Renal pelvis (tissue), 4 donors: ENCODE data around the gene PYDC1. TPM values are rescaled to one million over a fixed set of nuclear protein-coding genes. Genes with fewer than 3 reads are reported as not detected.
"Not testable (repeated sequence)": the region's sequence is repeated elsewhere in the genome, so short reads cannot be mapped to it uniquely, and the experiment has no call there.

Experiments
- DNase-seq: peaks from one replicate; pipeline ENCODE4 v3.0.0-alpha.2; 2013
- polyA plus RNA-seq, 3 donors: library from polyadenylated mRNA; unstranded; fragments of 120-200 nt; gene quantifications; one replicate each; pipeline ENCODE4 v1.2.1, GENCODE V29; 2013; ENCODE audit not compliant: insufficient read length in 3 of 3

PYDC1 gene
- polyA plus RNA-seq, 3 donors: not detected

DNA sequence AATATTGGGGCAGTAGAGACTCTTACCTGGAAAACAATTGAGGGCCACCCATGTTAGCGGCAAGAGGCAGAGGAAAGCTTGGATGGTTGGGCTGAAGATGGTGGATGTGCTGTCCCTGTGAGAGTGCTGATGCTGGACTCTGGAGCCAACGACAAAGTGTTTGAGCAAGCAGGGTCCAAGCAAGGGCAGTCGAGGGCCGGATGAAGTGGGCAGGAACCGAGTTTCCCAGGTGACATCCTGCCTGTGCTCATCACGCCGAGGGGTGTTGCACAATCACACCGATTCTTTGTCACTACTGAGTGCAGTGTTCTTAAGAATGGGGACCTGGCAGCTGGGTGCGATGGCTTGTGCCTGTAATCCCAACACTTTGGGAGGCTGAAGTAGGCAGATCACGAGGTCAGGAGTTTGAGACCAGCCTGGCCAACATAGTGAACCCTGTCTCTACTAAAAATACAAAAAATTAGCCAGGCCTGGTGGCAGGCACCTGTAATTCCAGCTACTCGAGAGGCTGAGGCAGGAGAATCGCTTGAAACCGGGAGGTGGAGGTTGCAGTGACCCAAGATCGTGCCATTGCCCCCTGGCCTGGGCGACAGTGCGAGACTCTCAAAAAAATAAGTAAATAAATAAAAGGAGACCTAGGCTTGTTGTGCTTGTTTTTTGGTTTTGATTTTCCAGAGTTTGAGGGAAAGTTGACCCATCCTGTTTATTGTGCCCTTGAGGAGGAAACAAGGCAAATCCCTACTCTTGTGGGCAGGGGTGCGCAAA is 20.4 kb downstream of the PYDC1 start:
- DNase-seq: no peak

DNA sequence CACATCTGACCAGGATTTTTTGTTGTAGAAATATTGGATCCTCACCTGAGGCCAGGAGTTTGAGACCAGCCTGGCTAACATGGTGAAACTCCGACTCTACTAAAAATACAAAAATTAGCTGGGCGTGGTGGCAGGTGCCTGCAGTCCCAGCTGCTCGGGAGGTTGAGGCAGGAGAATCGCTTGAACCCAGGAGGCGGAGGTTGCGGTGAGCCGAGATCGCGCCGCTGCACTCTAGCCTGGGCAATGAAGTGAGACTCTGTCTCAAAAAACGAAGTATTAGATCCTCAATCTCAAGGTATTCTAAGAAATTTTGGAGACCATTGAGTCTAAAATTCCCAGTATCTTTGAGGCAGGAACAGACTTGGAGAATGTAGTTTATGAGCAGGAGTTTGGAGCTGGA is 21.1 kb downstream of the PYDC1 start:
- DNase-seq: not testable (repeated sequence)

DNA sequence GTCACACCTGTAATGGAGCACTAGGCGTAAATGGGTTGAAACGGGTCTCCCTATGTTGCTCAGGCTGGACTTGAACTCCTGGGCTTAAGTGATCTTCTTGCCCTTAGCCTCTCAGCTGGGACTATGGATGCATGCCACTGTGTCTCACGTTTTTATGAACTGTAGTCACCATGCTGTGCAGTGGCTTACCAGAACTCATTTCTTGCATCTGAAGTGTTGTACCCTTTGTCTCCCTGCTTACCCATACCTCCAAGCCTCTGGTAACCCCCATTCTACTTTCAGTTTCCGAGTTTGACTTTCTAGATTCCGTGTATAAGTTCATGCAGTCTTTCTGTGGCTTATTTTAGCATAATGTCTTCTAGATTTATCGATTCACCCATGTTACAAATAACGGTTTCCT is 22.0 kb downstream of the PYDC1 start:
- no peak for DNase-seq

DNA sequence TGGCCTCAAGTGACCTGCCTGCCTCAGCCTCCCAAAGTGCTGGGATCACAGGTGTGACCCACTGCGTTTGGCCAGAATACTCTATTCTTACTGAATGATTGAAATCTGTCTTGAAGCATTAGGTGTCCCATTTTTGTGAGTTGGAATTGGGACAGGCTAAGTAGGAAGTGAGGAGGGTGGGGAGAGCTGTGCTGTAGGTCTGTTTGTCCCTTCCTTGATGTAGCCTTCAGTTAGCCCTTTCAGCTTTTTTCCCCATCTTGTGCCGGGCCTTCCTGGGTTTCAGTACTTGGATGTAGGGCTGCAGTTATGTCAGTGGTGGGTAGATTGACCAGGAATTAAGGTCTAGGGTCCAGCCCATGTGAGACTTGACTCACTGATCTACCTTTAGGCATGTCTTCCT is 23.1 kb downstream of the PYDC1 start:
- DNase-seq: no peak

DNA sequence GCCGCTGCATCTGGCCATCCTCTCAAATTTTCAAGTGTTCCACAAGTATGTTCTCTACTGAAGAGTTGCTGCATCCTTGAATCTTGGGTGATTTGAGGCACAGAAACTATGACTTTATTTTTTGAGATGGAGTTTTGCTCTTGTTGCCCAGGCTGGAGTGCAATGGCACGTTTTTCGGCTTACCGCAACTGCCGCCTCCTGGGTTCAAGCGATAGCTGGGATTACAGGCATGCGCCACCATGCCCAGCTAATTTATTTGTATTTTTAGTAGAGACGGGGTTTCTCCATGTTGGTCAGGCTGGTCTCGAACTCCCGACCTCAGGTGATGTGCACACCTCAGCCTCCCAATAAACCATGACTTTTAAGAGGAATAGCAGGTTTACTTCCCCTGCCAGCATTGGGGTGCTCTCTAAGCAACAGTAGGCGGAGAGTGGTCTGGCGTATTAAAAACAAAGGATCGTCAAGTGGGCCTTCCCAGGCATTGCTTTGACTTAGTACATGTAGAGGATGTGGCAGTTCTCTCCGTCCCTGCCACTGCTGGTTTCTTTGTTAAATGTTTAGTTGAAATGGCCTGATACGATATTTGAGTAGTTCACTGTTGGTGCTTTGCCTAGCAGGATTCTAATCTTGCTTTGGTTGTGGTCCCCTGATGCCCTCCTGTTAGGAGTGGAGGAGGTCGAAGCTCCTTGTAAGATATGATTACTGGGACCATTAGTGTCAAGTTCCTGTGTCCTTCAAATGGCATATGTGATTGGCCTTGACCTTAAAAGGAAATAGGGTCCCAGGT is 23.9 kb downstream of the PYDC1 start:
- DNase-seq: no peak

DNA sequence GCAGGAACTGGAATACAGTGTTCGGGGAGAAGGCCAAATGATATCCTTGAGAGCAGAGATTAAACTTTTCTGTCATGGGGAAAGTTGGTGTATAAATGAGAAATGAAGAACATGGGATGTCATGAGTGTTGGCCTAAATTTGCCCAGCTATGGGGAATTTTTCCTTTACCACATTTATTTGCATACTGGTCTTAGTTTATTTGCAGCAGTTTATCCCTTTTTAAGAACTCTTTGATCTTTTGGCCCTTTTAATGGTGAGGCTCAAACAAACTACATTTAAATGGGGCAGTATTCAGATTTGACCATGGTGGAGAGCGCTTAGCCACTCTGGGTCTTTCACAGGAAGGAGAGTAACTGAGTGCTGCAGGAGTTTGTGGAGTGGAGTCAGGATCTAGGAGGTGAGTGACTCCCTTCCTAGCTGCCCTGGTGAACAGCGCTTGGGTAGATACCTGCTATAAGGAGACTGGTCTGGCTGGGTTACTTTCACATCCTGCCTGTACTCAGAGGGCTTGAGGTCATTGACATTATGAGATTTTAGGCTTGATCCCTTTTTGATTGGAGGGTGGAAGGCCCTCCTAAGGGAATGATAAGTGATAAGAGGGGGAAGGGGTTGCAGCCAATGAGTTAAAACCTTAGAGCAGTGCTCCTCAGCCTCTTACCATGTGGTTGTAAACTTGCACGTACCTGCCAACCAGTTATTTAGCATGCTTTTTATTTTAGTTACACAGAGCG is 25.1 kb downstream of the PYDC1 start:
- DNase-seq: no peak

DNA sequence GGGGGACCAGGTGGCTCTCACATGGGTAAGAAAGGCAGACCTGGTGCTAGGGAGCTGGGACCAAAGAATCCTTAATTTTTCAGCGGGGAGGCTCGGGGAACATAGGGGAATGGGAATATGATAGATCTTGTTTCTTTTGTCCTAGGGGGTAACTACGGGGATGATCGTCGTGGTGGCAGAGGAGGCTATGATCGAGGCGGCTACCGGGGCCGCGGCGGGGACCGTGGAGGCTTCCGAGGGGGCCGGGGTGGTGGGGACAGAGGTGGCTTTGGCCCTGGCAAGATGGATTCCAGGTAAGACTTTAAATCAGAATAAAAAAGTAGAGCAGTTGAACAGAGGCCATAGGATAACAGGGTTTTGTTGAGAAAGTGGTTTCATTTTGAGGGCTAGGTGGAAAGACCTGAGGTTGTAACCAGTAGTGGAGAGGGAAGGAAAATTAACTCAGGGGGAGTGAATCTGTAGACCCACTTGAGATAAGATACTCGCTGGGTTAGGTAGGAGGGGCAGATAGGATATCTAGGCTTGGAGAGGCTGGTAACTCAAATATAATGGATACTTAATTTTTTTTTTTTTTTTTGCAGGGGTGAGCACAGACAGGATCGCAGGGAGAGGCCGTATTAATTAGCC is 26.0 kb downstream of the PYDC1 start:
- DNase-seq: no peak

DNA sequence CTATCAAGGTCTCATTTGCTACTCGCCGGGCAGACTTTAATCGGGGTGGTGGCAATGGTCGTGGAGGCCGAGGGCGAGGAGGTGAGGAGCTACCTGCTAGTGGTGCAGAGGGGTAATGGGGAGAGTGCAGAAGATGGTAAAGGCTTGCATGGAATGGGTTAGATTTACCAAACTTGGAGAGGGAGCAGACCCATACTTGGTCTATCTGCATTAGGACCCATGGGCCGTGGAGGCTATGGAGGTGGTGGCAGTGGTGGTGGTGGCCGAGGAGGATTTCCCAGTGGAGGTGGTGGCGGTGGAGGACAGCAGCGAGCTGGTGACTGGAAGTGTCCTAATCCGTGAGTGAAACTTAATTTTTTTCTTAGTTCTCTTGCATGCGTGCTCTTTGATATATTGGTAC is 26.9 kb downstream of the PYDC1 start:
- DNase-seq: no peak

DNA sequence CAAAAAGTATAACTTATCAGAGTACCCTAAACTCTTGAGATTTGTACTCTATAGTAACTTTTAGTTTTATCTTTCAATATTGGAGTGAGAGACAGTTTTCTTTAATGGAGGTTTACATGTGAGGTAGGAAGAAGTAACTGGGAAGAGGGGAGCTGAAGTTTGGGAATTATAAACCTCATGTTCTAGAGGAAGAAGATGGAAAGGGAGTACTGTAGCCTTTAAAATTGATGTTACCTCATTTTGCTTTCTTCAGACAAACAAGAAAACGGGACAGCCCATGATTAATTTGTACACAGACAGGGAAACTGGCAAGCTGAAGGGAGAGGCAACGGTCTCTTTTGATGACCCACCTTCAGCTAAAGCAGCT is 27.5 kb downstream of the PYDC1 start:
- DNase-seq: no peak

DNA sequence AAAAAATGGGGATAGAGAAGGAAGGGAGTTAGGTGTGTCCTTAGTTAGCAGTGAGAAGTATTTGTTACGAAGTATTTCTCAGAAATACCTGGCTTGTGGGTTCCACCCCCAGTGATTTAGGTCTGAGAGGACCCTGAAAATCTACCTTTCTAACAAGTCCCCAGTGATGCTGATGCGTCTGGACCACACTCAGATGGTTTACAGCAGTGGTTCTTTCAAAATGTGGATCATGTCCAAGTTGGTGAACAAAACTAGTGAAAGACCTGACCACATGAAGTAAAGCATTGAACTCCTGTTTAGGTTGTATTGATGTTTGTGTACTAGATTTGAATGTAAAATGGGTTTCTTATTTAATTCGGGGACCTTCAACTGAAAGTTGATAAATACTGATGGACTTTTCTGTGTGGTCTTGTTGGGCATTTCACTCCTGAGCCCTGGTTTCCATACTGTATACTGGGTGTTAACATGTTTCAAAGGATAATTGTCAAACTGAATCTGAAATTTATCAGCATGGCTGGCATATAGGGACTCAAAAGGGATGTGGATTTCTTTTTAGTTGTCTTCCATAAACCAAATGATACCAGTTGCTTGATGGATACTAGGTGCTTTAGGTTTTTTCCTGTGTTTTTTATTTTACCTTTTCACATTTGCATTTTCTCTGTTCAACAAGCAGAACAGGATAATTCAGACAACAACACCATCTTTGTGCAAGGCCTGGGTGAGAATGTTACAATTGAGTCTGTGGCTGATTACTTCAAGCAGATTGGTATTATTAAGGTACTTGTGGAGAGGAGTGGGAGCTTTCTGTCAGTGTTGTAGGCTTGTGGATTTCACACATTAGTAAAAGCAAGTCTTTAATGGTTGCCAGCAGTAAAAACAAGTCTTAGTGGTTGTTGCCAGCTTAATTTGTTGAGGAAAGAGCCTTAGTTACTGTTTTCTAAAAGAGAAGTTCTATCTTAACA is 28.2 kb downstream of the PYDC1 start:
- no peak for DNase-seq

DNA sequence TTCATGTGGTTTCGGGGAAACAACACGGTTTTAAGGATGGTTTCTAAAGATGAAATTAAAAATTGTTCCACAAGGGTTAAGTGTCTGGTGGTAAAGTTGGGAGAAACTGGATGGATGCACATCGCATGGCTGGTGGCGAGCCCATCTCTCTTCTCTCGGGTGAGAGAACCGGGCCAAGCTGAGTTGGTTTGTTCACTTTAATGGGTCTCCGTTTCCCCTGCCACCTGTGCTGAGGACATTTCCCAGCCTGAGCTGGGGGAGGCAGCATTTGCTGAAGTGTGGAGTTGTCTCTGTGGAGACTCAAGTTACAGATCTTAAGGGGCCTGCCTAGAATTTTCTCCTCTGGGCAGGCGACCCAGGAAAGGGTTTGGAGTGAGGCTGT is 29.1 kb downstream of the PYDC1 start:
- no peak for DNase-seq

DNA sequence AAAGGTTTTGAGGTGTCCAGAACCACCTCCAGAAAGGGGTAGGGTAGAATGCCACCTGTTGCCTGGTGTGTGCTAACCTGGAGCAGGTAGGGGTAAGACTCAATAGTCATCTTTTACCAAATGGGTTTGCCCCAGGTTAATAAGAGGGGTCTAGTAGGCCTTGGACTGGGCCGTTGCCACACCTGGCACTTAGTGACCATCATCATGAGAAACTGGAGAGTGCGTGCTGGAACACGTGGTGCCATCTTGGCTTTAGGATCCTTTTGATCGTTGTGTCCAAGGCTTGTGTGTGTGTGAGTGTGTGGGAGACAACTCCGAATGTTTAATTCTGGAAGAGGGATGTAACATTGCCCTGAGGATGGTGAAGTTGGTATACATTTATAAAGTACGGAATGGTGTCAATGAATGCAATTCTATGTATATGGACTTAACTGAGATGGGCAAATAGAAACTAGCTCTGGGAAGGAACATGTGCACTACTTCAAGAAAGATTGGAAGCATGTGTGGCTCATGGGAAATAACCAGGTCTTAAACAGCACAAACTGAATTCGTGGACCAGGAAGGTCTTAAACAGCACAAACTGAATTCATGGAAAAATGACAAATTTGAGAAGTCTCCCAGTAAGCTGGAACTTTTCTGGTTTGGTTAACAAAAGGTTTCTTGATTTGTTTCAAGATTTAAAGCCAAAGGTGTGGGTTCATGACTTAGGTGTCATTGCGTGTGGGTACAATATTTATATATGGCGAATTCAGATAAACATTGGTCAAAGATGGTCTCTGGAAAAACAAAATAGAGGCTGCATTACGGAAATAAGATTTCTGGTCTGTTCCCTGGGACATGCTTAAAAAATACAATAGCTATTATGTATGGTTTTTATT is 29.8 kb downstream of the PYDC1 start:
- DNase-seq: no peak

DNA sequence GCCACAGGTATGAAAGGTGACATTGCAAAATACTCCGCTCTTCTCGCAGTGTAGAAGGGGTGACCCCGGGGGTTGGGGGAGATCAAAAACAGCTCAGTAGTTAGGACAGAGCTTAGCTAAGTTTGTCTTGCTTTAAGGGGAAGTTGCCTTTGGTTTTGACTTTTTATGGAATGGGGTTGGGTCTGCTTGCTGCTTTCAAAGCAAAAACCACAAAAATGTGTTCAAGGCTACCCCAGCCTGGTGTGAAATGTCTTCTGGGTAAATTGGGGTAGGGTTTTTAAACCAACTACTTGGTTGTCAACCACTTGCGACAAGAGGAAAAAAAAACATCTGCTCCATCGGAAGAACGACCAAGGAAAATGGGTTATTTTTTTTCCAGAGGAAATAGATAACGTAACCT is 30.8 kb downstream of the PYDC1 start:
- DNase-seq: no peak

DNA sequence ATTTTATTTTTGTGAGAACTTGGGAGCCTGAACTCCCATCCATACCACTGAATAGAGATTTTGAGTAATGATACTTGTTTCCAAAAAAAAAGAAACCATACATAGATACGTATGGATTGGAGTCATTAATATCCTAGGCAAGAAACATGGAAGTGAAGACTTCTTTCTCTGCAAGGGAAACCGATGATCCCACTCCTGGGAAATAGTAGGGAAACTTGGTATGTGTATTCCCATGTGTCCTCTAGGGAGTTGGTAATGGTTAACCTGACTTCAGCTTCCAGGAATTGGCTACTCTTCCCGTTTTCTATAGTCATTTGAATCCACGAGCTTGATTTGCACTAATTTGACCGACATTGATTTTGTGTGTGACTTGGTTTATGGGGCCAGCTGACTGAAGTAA is 31.6 kb downstream of the PYDC1 start:
- no peak for DNase-seq

DNA sequence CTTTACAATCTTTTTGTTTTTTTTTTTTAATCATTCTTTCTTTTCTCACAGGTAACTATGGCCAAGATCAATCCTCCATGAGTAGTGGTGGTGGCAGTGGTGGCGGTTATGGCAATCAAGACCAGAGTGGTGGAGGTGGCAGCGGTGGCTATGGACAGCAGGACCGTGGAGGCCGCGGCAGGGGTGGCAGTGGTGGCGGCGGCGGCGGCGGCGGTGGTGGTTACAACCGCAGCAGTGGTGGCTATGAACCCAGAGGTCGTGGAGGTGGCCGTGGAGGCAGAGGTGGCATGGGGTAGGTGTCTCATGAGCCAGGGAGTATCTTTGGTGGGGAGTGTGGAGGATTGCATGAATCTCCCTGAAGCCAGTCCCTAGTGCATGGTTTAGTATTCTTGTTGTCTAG is 32.0 kb downstream of the PYDC1 start:
- no peak for DNase-seq

DNA sequence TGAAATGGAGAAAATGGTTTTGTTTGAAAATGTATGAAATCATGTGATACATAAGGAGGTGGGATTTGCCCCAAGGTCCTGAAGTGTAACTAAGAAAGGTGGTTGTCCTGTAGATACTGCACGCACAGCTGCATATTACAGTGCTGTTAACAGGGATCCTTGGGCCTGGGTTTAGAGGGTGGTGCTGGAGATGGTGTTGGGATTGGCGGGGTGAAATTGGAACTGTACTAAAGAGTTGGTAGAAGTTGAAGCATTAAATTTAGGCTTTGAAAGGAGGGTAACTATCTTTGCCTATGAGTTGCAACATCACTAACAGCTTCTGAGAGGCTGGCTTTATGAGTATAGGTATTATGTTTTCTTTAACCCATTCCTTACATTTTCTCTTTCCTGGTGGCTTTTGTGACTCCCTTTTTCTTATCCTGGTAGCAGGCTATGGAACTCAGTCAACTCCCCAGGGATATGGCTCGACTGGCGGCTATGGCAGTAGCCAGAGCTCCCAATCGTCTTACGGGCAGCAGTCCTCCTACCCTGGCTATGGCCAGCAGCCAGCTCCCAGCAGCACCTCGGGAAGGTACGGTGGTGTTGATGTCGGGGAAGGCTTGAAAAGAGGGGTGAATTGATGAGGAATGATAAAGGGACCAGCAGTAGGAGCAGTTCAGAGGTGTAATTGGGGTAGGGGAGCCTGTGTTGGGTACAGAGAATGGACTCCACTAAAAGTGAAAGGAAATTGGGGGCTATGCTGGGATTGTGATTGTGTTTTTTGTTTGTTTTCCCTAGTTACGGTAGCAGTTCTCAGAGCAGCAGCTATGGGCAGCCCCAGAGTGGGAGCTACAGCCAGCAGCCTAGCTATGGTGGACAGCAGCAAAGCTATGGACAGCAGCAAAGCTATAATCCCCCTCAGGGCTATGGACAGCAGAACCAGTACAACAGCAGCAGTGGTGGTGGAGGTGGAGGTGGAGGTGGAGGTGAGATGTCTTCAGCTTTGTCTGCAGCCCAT is 33.2 kb downstream of the PYDC1 start:
- no peak for DNase-seq

DNA sequence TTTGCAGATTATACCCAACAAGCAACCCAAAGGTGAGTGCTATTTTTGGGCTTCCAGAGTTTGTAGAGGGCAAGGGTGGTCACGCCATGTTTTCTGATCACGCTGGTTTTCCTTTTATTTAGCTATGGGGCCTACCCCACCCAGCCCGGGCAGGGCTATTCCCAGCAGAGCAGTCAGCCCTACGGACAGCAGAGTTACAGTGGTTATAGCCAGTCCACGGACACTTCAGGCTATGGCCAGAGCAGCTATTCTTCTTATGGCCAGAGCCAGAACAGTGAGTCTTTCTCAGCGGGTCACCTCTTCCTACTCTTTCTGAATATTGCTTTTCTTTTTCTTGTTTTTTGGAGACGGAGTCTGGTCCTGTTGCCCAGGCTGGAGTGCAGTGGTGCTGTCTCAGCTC is 34.5 kb downstream of the PYDC1 start:
- DNase-seq: no peak

DNA sequence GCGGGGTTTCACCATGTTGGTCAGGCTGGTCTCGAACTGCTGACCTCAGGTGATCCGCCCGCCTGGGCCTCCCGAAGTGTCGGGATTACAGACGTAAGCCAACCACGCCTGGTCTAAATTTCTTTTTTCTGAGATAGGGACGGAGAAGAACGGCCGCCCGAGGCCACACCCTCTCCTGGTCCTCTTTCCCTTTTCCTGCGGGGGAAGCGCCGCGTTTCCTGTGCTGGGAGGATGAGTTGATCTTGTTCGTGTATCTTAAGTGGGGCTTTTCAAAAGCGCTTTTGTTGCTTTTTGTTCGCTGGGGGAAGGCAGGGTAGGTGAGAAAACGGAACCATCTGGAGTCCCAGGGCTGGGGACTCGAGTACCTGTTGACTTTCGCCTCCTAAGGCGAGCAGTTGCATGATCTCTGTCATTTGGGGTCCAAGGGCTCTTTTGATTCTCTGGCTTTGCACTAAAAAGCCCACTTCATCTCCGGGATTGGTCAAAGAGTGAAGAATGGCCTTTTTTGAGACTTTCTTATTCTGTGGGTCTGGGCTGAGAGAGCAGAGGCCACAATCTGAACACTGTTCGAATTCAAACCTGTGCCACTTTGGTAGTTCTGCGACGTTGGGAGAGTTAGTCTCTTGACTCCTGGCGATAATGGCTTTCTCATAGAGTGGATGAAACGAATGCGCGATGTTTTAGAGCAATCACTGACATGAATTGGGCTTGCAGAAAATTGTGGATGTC is 35.7 kb downstream of the PYDC1 start:
- no peak for DNase-seq
